HG02943 (cell line): Measurements from ENCODE around the gene SPSB3.

Experiments used
- ATAC-seq: cut with Tn5 transposase; IDR thresholded peaks from one replicate; pipeline ENCODE4 v1.9.1; 2021; ENCODE audit warnings: mild to moderate bottlenecking, low read depth, moderate library complexity; ENCODE audit not compliant: unreplicated experiment

SPSB3 gene

DNA sequence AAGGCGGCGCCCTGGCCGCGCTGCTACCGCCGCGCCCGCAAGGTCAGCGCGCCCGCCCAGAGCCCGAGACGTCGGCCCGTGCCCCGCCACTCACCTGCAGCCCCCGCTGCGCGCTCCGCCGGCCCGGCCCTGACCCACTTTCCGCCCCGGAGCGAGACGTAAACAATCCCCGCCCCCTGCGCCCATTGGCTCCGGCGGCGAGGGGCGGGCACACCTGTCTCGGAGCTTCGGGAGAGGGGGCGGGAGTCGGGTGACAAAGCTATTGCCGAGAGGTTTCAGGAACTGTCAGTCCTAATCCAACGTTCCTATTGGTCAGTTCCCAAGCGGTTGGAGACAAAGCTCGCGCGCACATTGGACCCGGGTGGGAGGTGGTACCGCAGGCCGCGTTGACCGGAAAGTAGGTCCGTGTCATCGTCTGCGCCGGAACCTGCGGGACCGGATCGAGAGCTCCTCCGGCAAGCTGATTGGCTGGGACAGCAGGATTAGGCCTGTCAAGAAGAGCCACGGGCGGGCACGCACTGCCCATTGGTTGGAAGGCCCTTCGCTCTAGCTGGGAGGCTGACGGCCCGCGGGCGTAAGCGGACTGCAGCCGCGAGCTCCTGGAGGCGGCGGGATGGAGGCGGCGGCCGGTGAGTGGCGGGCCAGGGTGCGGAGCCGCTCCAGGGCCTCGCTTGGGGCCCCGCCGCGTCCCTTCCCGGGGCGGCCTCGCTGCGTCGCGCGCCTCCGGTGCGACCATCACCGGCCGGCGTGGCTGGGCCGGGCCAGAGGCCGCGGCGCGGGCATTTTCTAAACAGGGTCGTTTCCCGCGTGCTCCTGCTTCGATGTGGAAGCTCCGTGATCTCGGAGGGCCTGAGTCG, at the start of gene SPSB3, which contains the start of gene NUBP2:
TSS of gene SPSB3 (minus strand) at position 164 of the 857 bp plus-strand sequence. CDS start 1,088 bp downstream, outside the sequence.
TSS of gene NUBP2 (plus strand) at position 553 of the 857 bp plus-strand sequence. CDS start at position 614, 61 bp downstream.
- peak; percentile 77 for ATAC-seq

DNA sequence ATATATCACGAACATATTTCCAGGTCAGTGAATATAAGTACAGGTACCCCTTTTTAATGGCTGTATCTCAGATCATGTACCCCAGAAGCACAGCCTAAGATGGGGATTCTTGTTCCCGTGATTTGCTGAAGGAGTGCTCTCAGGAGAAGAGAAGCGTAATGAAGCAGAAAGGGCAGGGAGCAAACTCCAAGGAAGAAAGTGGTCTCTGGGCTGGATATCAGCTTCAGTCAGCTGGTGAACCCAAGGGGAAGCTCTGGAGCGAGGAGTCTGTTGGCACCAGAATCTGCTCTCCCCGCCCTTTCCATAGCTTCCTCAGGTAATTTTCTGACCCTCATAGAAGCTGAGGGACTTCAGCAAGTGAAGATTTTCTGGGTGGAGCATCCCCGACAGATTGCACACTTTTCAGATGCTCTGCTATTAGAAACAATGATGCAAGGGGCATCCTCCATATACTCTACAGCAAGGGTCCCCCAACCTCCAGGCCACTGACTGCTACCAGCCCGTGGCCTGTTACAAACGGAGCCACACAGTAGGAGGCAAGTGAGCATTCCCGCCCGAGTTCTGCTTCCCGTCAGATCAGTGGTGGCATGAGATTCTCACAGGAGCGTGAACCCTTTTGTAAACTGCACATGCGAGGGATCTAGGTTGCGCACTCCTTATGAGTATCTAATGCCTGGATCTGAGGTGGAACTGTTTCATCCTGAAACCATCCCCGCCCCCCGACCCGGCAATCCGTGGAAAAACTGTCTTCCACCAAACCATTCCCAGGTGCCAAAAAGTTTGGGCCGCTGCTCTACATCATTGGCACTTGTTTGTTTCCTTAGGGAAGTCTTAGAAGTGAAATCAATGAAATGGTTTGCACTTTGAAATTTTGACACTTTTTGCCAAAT, 49.1 kb upstream of the SPSB3 start:
- no peak for ATAC-seq

DNA sequence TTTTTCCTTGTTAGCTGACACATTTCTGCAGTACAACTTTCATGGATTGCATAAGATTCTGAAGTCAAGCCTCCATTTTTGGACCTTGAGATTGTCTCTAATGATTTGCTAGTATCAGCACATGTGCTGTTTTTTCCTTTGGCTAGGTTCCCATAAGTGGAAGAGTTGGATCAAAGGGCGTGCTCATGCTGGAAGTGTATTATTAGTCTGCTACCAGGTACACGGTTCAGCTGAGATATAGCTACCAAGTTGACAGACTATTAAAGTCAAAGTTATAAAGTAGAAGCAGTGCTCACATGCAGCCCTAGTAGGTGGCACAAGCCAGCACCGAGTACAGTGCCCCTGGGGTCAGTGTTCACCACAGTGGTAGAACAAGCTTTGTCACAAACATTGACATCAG, 47.8 kb upstream of the SPSB3 start:
- no peak for ATAC-seq

DNA sequence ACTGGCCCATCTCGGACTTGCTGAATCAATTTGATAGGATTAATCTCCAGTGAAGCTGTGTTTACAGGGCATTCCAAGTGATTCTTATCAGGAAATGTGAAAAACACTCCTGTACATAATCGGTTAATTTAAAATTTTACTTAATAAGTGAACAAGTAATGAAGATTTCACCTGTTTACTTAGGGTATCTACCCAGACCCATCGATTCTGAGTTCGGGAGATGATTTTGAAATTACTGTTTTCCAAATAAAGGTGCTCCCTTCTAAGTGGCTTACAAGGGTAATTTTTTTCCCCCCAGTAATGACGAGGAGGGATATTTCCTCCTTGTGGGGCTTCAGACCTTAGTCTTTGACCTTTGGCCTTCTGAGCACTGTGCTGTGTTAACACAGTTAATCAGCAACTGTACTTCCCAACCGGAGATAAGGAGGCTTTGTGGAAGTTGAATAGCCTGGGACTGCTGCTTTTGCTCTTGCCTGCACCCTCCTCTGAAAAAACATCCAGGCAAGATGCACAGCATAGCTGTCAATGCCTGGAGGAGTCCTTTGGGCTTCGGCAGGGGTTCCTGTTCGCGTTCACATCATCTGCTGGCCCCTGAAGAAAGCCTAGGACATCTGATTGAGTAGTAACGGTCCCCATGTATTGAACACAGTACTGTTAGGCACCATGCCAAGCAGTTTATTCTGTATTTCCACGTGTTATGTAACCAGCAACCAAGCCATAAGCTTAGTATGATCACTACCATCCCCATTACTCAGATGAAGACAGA, 46.5 kb upstream of the SPSB3 start:
- ATAC-seq, result no peak

DNA sequence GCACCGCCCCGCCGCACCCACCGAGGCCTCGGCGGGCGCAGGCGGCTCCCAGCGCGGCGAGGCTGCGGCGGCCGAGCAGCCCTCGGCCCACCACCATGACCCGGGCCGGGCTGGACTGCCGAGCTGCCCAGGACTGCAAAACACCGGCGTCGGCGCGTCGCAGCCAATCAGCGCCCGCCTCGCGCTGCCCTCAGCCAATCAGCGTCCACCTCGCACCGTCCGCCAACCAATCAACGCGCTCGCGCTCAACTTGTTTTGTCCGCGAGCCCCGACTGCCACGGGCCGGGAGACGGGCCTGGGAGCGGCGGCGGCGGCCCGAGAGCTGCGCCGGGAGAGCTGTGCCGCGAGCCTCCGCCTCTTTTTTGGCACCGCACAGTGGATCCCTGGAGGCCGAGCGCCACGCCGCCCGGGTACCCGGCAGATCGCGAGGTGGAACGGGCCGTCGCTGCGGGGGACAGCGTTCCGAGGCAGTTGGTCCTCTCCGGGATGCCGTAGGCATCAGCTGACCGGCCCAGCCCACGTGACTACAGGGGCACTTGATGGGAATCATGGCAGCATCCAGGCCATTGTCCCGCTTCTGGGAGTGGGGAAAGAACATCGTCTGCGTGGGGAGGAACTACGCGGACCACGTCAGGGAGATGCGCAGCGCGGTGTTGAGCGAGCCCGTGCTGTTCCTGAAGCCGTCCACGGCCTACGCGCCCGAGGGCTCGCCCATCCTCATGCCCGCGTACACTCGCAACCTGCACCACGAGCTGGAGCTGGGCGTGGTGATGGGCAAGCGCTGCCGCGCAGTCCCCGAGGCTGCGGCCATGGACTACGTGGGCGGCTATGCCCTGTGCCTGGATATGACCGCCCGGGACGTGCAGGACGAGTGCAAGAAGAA, 44.6 kb upstream of the SPSB3 start, which contains the start of the genes FAHD1 and HAGH:
TSS of gene FAHD1 (plus strand) at position 516 of the 883 bp plus-strand sequence. CDS start at position 549, 33 bp downstream.
TSS of gene HAGH (minus strand) at position 135 of the 883 bp plus-strand sequence. CDS start at position 97, 38 bp downstream.
- ATAC-seq, result peak; percentile 80

DNA sequence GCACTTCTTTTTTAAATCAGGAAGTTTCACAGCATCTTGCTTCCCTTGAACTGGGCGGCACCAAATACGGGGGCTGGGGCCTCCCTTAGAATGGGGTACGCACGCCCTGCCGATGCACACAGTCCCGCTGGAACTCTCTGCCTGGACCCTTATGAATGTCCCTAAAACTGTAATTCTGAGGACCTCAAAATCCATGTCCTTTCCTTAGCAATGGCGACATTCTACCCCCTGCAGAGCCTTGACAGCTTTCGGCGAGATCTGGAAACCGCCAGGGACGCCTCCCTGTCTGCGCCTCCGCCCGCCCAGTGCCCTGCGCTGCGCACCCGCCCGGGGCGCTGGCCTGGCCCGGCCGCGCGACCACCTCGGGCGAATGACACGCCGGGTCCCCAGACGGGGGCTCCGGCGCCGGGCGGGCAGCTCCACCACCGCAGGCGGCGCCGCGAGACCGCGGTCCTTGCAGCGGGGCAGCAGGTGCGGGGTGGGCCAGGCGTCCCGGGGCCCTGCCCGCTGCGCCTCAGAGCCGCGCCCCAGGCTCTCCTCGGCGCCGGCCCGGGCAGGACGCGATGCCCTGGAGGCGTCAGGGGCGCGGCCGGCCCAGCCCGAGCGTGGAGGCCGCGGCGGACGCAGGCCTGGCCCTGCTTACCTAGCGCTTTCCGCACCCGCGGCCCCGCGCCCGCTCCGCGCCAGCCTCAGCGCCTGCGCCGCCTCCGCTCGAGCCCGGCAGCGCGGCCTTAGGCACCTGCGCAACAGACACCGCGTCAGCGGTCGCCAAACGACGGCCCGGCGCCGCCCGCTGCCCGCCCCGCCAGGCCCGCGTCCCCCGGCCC, 43.7 kb upstream of the SPSB3 start:
- peak; percentile 39 for ATAC-seq

DNA sequence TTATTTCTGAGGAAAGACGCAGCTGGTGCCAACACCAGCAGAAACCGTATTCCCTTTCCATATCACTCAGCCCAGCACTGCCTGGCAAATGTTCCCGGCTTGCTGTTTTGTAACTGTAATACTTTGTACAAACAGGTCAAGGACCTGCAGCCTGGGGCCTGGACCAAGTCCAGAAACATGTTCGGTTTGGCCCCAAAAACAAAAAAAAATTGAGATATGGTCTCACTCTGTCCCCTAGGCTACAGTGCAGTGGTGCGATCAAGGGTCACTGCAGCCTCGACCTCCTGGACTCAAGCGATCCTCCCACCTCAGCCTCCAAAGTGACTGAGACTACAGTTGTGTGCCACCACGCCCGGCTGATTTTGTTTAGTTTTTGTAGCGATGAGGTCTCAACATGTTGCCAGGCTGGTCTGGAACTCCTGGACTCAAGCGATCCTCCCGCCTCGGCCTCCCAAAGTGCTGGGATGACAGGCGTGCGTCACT, 43.1 kb upstream of the SPSB3 start:
- ATAC-seq, result no peak

DNA sequence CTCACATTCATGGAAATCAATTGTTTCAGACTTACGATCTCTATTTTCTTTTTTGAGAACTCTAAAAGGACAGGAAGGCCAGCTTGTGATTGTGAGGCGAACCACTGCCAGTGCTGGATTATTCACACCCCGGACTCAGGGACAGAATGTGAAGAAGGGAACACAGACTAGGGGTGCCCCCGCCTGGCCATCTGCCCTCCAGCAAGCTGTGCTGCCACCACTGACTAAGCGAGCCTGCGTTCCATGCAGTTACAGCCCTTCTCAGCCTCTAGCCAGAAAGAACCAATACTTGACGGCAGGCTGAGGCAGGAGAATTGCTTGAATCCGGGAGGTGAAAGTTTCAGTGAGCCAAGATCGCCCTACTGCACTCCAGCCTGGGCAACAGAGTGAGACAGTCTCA, 41.5 kb upstream of the SPSB3 start:
- ATAC-seq, result no peak

DNA sequence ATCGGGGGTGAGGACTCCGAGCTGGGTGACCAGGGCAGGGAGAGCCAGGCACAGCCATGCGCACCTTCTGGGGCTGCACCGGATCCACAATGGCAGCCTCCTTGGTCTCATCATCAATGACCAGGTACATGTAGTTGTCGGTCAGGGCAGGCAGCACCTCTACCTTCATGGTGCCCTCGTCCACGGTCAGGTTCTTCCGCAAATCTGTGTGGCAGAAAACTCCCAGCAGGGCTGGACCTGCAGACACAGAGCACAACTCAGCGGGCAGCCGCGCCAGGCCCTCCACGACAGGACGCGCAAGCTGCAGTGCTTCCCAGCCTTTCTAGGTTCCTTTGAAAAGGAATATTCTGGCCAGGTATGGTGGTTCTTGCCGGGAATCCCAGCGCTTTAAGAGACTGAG, 40.4 kb upstream of the SPSB3 start:
- ATAC-seq, result no peak

DNA sequence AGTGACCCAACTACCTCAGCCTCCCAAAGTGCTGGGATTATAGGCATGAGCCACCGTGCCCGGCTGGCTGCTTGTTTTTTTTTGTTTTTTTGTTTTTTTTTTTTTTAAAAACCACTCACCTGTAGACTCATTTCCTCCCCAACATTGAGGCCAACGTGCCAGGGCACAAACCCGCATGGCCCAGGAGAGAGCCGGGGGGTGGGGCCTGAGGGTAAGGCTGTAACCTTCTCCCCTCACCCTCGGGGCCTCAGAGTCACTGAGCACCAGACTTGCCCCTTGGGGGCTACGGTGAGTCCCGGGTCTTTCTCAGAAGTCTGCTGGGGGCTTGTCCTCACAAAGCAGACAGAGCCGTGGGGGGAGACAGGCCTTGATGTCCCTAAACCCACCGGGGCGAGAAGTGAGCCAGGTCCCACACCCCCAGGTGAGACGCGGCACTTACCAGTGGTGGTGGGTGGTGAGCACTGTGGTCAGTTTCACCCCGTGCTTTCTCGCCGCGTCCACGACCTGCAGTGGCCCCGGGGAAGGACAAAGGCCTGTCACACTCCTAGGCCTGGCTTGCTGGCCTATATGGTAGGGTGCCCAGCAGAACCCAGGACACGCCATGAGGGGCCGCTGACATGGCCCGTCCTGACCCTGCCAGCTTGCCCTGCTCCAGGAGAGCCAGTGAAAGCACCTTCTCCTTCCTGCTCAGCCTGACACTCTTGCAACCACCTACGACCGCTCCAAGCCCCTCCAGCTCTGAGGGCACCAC, 39.7 kb upstream of the SPSB3 start:
- no peak for ATAC-seq

DNA sequence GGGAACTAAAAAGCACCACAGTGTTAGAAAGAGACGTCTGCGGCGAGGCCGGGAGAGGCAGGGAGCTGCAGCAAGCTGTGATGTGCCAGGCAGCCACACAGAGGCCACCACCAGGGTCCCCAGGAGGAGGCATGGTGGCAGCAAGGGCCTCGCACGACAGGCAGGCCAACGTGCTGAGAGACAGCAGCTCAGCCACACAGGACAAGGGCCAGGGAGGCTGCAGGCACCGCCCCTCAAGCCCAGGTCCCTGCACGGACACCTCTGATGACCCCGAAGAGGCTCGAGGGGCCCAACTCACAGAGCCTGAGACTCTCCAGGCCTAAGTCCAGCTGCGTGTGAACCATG, 38.5 kb upstream of the SPSB3 start:
- no peak for ATAC-seq

DNA sequence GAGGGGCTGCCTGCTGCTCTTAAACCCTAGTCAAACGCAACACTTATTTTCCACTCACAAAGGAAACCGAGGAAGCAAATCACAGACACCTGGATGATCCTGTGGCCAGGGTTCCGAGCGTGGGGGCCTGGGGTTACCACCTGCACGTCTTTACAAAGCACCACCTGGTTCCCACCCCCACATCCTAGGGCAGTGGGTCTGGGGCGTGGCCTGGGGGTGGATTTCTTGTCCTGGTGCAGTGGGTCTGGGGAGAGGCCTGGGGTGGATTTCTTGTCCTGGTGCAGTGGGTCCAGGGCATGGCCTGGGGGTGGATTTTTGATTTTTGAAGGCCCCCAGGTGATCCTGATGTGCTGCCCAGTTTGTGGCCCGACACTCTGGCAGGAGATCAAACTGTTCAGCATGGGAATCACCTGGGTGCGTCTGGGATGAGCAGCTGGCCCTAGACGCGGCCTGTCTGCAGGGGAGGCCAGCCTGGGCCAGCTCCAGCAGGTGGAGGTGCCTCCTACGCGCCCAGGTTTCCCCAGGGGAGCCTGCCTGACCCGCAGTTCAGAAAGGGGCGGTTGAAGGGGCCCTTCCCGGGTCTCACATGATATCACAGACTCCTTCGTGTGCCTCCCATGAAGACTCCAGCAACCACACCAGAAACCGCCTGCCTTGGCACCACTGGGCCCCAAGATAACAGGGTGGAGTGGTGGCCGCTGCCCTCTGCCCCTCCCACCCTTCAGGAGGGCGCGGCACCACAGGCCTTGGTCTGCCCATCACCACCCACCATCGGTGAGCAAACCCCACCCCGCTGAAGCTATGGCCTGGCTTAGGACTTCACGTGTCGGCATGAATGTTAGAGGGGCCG, 38.0 kb upstream of the SPSB3 start:
- ATAC-seq, result no peak

DNA sequence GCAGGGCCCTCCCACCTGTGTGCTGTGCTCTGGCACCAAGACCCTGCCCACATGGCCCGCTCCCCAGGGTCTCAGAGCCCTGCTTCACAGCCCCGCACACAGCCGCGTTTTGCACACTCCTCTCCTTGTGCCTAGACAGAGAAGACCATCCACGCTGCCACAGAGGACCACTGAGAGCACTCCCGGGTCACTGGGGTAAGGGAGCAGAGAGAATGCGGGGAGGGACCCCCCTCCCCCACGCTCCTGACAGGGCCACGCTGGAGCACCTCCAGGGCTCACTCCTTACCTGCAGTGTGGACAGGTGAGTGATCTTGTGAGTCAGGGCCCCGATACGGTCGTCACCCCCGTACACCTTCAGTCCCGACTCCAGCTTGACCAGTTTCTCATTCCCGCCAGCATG, 37.2 kb upstream of the SPSB3 start:
- ATAC-seq, result no peak

DNA sequence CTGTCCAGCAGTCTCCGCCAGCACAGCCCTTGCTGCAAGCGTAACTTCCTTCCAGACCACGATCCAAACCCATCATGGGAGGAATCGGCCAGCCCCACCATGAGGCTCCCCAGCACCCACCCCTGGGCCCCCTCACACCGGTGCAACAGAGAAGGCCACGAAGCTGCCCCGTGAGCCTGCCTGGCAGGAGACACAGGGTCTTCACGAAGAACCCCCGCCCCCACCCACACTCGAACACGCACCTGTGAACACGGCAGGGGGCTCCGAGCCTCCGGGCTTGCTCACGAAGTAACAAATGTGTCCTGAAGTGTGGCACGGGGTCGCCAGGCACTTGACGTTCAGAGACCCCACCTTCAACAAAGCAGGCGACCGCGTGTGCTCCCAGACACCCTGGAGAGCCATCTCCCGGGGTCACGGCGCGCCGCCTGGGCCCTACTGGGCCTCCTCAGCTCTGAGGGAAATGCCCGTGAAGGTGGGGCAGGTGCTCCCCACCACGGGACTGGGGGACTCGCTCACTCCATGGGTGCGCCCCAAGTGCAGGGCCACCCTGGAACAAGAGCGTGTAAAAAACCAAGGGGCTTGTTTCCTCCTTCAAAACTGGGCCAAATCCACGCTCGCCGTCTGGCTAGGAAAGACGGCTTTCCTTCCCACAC, 36.6 kb upstream of the SPSB3 start:
- no peak for ATAC-seq

DNA sequence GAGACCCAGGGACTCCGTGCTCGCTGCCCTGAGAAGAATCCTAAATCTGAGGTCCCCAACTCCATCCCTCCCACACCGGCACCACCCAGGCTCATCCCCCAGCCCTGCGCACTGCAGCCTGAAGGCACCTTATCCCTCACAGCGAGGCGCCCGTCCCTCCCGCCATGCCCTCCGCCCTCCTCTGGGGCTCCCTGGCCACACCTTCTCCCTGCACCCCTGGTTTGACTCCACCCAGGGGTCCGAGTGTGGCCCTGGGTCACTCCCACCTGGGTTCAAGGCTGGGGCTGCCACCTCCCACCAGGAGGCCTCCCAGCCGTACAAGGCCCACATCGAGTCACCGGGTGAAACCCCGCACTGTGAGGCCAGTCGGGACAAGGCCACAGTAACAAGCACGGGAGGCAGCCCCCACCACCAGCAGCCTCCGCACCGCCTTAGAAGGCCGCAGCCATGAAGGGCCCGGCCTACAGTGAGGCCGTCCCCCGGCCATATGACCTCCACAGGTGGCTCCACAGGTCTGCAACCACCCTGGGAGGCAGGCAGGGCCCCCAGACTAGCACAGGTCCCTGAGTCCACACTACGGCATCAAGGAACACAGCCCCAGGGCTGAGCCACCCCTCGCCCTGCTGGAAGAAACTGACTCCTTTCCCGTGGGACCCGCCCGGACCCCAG, 36.0 kb upstream of the SPSB3 start:
- ATAC-seq, result no peak

DNA sequence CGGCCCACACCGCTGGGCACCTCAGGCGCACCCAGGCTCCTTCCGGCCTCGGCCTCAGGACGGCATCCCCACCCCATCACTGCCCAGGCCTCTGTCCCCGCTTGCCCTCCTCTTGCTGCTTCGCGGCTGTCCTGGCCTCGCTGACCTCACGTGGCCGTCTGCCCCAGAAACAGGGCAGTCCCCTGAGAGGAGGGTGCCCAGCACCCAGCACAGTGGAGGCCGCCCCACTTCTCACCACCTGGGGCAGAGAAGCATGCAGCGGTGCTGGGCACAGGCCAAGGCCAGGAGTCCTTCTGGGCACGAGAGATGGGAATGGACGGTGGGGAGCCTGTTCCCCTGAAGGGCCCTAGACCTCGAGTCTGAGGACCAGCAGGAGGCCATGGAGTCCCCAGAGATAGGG, 35.3 kb upstream of the SPSB3 start:
- ATAC-seq, result no peak
